Activated naive CD8-positive, alpha-beta T cell treated with anti-CD3 and anti-CD28 coated beads, Interleukin-2, amount 50 U/mL, for 24 hours (primary cell): ENCODE measurements around the gene ERV3-1.
"Not testable (repeated sequence)": the region's sequence is repeated elsewhere in the genome, so short reads cannot be mapped to it uniquely, and the experiment has no call there.

Experiments used
- ATAC-seq: fragments of 150-1000 bp; cut with Tn5 transposase; one replicate; pipeline ENCODE4 v1.10.0; 2021
- DNase-seq: peaks from one replicate; pipeline ENCODE4 v3.0.0; 2021
- H3K27ac Mint-ChIP-seq: one replicate; pipeline ENCODE4 v1.8.0; 2021; ENCODE audit warnings: mild to moderate bottlenecking, mixed read lengths
- H3K27me3 Mint-ChIP-seq: one replicate; pipeline ENCODE4 v1.8.0; 2021; ENCODE audit warnings: mixed read lengths
- H3K36me3 Mint-ChIP-seq: one replicate; pipeline ENCODE4 v1.8.0; 2021; ENCODE audit warnings: low read depth, mixed read lengths
- H3K4me1 Mint-ChIP-seq: one replicate; pipeline ENCODE4 v1.8.0; 2021; ENCODE audit warnings: mixed read lengths
- H3K4me3 Mint-ChIP-seq: one replicate; pipeline ENCODE4 v1.8.0; 2021; ENCODE audit warnings: mild to moderate bottlenecking, moderate library complexity, mixed read lengths
- H3K9me3 Mint-ChIP-seq: one replicate; pipeline ENCODE4 v1.8.0; 2021; ENCODE audit warnings: mixed read lengths

The ERV3-1 gene

DNA sequence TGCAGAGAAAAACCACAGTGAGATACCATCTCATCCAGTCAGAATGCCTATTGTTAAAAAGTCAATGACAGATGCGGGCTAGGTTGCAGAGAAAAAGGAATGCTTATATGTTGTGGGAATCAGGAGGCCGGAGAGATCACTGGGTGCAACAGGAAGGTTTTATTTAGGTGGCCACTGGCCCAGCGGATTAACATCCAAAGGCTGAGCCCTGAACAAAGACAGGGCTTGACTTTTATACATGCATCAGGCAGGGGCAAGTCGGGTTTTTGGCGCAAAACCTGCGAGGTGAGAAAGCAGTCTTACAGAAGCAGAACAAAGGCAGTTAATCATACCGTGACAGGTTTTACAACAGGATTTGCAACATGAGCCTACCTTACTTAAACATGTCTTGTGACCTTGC, 16.3 kb downstream of the ERV3-1 start:
- Mint-ChIP-seq H3K9me3 (peaks cover 81% of the 10 kb centered on the region), H3K27ac (no peak overlapping the region), H3K27me3 (no peaks in the 10 kb centered on the region), H3K4me1 (no peaks in the 10 kb centered on the region), H3K4me3 (no peak overlapping the region), H3K36me3 (peaks cover 55% of the 10 kb centered on the region)
- no peak for DNase-seq
- ATAC-seq = no peak

DNA sequence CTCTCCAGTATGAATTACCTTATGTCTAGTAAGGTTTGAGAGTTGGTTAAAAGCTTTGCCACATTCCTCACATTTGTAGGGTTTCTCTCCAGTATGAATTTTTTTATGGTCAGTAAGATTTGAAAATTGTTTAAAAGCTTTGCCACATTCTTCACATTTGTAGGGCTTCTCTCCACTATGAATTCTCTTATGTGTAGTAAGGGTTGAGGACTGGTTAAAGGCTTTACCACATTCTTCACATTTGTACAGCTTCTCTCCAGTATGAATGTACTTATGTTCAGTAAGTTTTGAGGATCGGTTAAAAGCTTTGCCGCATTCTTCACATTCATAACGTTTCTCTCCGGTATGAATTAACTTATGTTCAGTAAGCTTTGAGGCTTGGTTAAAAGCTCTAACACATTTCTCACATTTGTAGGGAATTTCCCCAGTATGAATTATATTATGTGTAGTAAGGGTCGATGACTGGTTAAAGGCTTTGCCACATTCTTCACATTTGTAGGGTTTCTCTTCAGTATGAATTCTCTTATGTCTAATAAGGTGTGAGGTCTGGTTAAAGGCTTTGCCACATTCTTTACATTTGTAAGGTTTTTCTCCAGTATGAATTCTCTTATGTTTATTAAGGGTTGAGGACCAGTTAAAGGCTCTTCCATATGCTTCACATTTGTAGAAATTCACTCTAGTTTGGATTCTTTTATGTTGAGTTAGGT, 27.8 kb downstream of the ERV3-1 start:
- no peak overlapping the region for H3K27ac Mint-ChIP-seq
- H3K4me1 Mint-ChIP-seq = no peaks in the 10 kb centered on the region
- H3K27me3 Mint-ChIP-seq = no peaks in the 10 kb centered on the region
- no peak for DNase-seq
- H3K36me3 Mint-ChIP-seq = peaks cover 58% of the 10 kb centered on the region
- no peak for ATAC-seq
- no peak overlapping the region for H3K4me3 Mint-ChIP-seq
- H3K9me3 Mint-ChIP-seq = peaks cover 70% of the 10 kb centered on the region

DNA sequence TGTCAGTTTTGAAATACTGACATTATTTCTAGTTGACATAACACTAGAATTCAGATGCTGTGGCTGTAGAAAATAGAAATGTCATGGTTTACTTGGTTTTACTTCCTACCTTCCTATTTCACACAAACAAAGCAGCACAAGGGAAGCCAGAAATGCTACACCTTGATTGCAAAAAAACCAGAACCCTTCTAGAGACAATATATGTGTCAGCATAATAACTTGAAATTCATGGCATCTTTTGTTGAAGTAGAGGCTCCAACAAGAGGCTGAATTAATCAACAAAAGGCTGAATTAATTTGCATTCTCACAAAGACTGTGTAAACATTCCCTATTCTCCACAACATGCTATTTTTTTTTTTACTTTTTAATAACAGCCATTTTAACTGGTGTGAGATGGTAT, 40.9 kb downstream of the ERV3-1 start:
- Mint-ChIP-seq H3K27ac (no peak overlapping the region), H3K4me3 (no peak overlapping the region), H3K9me3 (peaks cover 40% of the 10 kb centered on the region), H3K4me1 (no peaks in the 10 kb centered on the region), H3K36me3 (peaks cover 7% of the 10 kb centered on the region), H3K27me3 (no peaks in the 10 kb centered on the region)
- DNase-seq = no peak
- ATAC-seq = no peak

DNA sequence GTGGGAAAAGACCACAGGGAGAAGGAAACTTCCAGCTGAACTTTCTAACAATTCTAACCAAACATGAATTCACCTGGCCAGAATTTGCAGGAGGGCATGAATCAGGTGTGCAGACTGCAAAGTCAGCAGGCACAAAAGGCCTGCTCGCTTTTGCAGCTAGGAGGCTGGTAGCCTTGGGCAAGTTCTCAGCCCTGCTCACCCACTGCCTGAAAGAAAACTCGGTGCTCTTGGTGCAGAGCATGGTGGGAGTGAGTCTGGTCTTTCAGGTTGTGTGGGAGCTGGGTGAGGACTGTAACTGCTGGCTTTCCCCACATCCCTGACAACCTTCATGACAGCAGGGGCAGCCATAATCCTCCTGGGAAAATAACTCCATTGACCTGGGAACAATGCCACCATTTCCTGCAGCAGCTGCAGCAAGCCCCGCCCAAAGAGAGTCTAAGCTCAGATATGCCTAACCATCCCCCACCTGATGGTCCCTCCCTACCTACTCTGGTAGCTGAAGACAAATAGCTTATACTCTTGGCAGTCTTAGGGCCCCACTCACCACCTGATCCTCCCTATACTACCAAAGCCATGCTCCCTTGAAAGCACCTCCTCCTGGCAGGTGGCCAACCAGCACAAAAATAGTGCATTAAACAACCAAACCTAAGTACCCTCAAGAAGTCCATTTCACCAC, 47.3 kb downstream of the ERV3-1 start:
- Mint-ChIP-seq H3K36me3 (no peaks in the 10 kb centered on the region), H3K9me3 (peaks cover 15% of the 10 kb centered on the region), H3K4me1 (no peaks in the 10 kb centered on the region), H3K27ac (no peak overlapping the region), H3K4me3 (no peak overlapping the region), H3K27me3 (peaks cover 8% of the 10 kb centered on the region)
- DNase-seq (no peak), ATAC-seq (no peak)

DNA sequence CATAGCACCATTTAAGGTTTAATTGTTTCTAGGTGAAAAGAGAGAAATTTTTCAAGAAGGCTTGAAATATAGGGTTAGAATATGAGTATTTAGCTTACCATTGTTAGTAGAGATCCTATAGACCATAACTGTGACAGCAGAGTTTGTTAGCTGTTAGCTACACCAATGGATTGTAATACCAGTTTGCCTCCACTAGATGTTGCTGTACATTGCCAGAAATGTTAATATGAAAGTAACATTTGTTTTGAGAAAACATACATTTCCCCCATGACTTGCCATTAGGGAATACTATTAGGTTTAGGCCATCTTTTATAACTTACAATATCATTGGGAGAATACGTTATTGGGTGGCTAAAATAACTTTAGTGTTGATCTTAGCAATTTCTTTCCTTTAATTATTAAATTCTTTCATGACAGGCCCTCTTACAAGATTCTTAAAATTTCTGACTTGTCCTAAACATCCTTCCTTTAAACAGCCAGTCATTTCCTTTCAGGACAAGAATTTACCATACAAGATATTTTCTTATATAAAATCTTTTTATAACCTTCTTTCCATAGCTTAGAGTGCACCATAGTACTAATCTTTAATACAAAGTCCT, 55.1 kb downstream of the ERV3-1 start:
- Mint-ChIP-seq H3K27me3 (peaks cover 38% of the 10 kb centered on the region), H3K4me1 (peaks cover 3% of the 10 kb centered on the region), H3K36me3 (no peaks in the 10 kb centered on the region), H3K9me3 (no peaks in the 10 kb centered on the region), H3K4me3 (no peak overlapping the region), H3K27ac (no peak overlapping the region)
- DNase-seq = no peak
- no peak for ATAC-seq

DNA sequence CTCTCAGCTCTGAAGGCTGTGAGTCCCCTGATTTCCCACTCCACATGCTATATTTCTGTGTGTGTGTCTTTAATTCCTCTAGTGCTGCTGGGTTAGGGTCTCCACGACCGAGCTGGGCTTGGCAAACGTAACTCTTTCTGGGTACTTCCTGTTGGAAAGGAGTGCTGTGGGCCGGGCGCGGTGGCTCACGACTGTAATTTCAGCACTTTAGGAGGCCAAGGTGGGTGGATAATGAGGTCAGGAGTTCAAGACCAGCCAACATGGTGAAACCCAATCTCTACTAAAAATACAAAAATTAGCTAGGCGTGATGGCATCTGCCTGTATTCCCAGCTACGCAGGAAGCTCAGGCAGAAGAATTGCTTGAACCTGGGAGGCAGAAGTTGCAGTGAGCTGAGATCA, 55.8 kb downstream of the ERV3-1 start:
- not testable (repeated sequence) for H3K9me3 Mint-ChIP-seq, H3K4me1 Mint-ChIP-seq, H3K36me3 Mint-ChIP-seq, H3K27ac Mint-ChIP-seq, H3K4me3 Mint-ChIP-seq, ATAC-seq
- H3K27me3 Mint-ChIP-seq = peaks cover 43% of the 10 kb centered on the region
- peak; percentile 6 for DNase-seq

DNA sequence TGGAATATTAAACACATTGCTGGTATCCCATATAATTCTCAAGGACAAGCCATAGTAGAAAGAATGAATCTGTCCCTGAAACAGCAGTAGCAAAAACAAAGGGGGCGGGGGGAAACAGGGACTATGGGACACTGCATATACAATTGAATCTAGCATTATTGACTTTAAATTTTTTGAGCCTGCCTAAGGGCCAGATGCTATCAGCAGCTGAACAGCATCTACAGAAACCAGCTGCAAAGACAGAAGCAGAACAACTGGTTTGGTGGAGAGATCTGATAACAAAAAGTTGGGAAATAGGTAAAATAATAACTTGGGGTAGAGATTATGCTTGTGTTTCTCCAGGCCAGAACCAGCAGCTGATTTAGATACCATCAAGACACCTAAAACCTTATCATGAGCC, 57.7 kb downstream of the ERV3-1 start:
- peaks cover 44% of the 10 kb centered on the region for H3K27me3 Mint-ChIP-seq
- DNase-seq, ATAC-seq, H3K4me3 Mint-ChIP-seq, H3K9me3 Mint-ChIP-seq, H3K36me3 Mint-ChIP-seq, H3K27ac Mint-ChIP-seq, H3K4me1 Mint-ChIP-seq: not testable (repeated sequence)

DNA sequence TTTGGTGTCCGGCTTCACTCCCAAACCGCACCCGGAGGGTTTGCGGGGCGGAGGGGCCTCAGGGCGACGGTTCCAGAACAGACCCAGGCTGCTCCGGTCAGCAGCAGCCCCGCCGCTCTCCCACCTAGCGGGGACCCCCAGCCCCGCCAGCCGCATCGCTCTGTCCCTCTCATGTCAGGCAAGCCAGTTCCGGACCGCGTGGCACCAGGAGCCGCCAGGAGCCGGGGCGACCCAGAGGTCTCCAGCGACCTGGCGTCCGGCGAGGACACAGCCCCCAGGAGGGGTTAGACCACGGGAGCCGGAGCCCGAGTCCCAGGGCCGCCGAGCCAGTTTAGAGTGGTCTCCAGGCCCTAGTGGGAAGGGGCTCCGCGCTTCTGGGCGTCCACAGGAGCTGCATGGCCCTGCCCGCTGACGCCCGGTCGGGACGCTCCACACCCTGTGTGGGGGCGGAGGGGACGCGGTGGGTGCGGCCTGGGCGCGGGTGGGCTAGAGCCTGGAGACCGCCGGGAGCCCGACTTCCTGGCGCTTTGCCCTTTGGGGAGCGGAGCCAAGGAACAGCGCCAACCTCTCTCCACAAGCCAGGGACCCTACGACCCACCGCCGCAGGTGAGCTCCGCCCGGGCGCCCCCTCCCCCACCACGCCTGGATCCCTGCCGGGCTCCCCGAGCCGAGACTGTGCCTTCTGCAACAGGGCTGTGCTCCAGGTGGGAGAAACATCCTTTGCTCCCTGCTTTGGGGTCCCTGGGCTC, 59.1 kb downstream of the ERV3-1 start:
- Mint-ChIP-seq H3K9me3 (no peaks in the 10 kb centered on the region), H3K36me3 (no peaks in the 10 kb centered on the region), H3K4me3 (no peak overlapping the region), H3K4me1 (peaks cover 3% of the 10 kb centered on the region), H3K27ac (no peak overlapping the region), H3K27me3 (peaks cover 42% of the 10 kb centered on the region)
- ATAC-seq = peak; percentile 41
- DNase-seq = no peak

DNA sequence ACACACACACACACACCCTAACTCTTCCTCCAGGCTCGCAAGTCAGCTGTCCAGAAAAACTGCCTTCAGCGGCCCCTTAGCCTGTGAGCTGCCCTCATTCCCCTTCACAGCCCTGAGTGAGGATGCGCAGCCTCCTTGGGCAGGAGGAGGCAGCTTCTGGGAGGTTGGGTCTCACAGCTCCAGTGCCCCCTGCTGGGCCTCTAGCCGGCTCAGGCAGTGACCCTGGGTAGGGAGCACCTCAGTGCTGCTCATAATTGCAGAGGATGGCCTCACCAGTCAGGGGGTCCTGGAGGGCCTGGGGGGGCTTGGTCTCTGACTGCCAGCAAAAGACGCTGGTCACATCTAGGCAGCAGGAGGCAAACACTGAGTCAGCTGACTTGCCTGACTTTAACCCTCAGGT, 59.7 kb downstream of the ERV3-1 start:
- ATAC-seq = peak; percentile 60
- H3K4me1 Mint-ChIP-seq = peaks cover 3% of the 10 kb centered on the region
- H3K36me3 Mint-ChIP-seq = no peaks in the 10 kb centered on the region
- DNase-seq = peak; percentile 34
- no peaks in the 10 kb centered on the region for H3K9me3 Mint-ChIP-seq
- peaks cover 41% of the 10 kb centered on the region for H3K27me3 Mint-ChIP-seq
- no peak overlapping the region for H3K4me3 Mint-ChIP-seq
- no peak overlapping the region for H3K27ac Mint-ChIP-seq

DNA sequence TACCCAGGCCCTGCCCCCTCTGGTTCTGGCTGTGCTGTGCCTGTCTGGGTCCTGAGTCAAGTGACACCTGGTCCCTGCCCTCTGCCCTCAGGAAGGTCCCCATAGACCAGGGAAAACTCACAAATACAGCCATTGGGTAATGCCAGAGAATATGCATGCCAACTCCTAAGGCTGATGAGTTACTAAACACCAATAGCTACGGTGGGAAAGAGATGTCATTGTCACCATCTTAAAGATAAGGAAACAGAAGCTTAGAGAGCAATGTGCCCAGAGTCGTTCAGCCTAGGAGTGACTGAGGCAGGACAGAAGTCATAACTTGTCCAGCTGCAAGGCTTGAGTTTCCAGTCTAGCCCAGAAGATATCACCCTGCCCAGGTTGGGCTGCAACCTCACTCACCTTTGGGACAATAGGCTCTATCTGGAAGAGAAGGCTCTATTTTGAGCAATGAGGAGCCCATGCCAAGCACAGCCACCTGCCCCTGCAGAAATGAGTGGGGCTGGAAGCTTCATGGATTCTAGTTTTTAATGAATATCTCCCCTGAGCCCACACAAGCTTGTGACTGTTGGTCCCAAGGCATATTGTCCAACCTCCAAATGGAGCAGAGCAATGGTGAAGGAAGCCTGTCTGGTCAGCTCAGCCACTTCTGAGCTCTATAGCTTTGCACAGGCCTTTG, 60.8 kb downstream of the ERV3-1 start:
- Mint-ChIP-seq H3K4me3 (no peak overlapping the region), H3K36me3 (no peaks in the 10 kb centered on the region), H3K27ac (no peak overlapping the region), H3K27me3 (peaks cover 34% of the 10 kb centered on the region), H3K9me3 (no peaks in the 10 kb centered on the region), H3K4me1 (peaks cover 3% of the 10 kb centered on the region)
- no peak for ATAC-seq
- no peak for DNase-seq

DNA sequence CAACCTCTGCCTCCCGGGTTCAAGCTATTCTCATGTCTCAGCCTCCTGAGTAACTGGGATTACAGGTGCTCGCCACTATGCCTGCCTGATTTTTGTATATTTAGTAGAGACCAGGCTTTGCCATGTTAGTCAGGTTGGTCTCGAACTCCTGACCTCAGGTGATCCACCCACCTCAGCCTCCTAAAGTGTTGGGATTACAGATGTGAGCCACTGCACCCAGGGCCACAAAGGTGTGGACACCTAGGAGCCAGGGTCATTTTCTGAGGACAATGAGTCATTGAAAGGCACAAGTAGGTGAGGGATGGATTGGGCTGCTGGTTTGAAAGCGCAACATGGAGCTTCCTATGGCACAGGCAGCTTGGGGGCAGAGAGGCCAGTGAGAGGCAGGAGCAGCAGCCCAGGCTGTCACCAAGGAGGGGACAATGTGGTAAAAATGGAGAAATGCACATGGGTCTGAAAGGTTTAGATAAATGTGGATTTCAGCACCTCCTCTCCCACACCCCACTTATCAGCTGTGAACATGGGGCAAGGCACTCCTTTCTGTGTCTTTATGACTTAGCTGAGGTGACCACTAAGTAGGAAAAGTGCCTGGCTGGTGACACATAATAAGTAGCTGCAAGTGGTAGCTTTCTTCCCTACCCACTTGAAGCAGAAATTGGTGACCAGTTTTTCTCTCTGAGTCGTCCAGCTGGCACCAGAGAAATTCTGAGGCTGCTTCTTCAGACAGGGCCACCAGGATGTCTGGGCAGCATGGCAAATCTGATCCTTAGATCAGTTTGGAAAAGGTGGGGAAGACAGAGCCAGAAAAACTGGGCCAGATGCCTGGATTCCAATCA, 61.6 kb downstream of the ERV3-1 start:
- H3K27ac Mint-ChIP-seq, DNase-seq, H3K4me1 Mint-ChIP-seq, H3K9me3 Mint-ChIP-seq, H3K36me3 Mint-ChIP-seq, ATAC-seq, H3K4me3 Mint-ChIP-seq: not testable (repeated sequence)
- H3K27me3 Mint-ChIP-seq = peaks cover 28% of the 10 kb centered on the region
